HG02981 (cell line): ENCODE results near the gene L1TD1.
"Not testable (repeated sequence)": the region's sequence is repeated elsewhere in the genome, so short reads cannot be mapped to it uniquely, and the experiment has no call there.

Experiments used
- ATAC-seq: cut with Tn5 transposase; IDR thresholded peaks from one replicate; pipeline ENCODE4 v1.9.1; 2021; ENCODE audit warnings: mild to moderate bottlenecking, moderate library complexity; ENCODE audit not compliant: unreplicated experiment

The L1TD1 gene

GRCh38 chr1:62194651-62195544 is at the start of gene L1TD1:
L1TD1 (plus strand) TSS chr1:62194849; CDS start chr1:62206629, 11,780 bp downstream.
- ATAC-seq: no peak

- ATAC-seq: peak; percentile 86
These were observed 34.7 kb upstream of the L1TD1 start for GRCh38 chr1:62159940-62160348.

DNA sequence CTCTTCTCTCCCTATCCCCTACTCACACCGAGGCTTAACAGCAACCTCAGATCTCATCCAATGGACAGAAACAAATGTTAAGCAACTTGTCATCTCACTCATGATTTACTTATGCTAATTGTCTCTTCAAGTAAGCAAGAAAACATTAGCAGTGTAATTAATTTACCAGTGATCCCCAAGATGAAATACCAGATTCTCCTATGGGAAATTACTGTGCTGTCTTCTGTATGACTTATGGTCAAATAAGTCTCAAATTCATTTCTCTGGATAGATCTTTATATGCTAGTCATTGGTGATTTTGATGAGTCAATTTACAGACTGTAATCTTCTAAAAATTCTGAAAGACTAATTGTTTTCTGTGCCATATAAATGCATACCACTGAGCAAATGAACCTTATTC is 32.9 kb upstream of the L1TD1 start:
- no peak for ATAC-seq

DNA sequence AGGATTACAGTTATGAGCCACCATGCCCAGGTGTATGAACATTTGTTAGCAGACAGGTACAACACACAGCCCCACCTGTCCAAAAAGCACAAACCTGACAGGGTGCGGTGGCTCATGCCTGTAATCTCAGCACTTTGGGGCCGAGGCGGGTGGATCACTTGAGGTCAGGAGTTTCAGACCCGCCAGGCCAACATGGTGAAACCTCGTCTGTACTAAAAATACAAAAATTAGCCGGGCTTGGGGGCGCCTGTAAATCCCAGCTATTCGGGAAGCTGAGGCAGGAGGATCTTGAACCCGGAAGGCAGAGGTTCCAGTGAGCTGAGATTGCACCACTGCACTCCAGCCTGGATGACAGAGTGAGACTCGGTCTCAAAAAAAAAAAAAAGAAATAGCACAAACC is 24.3 kb upstream of the L1TD1 start:
- not testable (repeated sequence) for ATAC-seq

DNA sequence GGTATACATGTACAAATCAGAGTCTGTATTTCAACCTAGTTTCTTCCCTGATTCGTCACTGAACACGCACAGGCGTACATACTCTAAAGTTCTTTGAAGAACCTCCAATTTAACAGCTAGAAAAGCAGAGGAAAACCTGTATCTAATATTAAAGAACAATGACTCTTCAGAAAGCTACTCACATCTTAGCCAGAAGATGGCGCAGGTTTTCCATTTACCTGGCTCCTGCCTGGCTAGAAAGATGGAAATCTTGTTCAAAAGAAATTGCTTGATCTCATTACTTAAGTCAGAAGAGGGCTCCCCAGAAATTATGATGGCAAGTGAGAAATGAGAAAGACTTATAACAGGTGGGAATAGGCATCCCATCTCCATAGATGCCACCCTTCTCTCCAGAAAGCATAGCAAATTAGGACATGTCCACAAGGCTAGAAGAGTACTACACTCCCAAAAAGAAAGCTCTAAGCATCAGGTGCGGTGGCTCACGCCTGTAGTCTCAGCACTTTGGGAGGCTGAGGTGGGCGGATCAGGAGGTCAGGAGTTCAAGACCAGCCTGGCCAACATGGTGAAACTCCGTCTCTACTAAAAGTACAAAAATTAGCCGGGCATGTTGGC is 19.0 kb upstream of the L1TD1 start:
- no peak for ATAC-seq

- ATAC-seq: no peak
These were observed 17.9 kb upstream of the L1TD1 start for GRCh38 chr1:62176597-62177312.

GRCh38 chr1:62177621-62178020 is 17.0 kb upstream of the L1TD1 start:
- ATAC-seq: no peak

- ATAC-seq: no peak
These were observed 16.3 kb upstream of the L1TD1 start for GRCh38 chr1:62178372-62178771.

DNA sequence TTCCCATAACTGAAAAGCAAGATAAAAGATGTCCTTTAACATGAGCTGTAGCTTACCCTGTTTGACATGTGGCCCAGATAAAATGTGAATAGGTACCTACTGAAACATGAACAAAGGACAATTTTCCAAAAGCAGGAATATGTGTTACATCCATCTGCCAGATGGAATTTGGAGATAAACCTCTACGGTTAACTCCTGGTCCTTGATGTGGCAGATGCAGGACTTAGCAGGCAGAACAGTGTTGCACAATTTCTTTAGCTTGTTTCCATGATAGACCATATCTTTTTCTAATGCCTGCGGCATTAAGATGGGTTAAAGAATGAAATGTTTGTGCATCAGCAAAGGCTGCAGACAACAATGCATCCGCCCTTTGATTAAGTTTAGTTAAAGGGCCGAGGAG is 14.6 kb upstream of the L1TD1 start:
- not testable (repeated sequence) for ATAC-seq

DNA sequence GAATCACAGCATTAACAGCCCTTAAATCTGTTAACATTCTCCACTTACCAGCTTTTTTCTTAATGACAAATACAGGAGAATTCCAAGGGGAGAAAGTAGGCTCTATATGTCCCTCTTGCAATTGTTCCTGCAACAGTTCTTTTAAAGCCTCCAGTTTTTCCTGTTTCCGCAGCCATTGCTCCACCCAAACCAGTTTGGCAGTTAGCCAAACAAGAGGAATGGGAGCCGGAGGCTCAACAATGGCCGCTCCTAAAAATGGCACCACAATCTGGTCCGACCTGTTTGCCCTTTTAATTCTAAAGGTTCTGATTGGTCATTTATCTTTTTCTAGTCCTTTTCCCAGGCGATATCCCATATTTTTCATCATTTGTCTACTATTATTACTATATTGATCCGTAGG is 14.0 kb upstream of the L1TD1 start:
- ATAC-seq: no peak

DNA sequence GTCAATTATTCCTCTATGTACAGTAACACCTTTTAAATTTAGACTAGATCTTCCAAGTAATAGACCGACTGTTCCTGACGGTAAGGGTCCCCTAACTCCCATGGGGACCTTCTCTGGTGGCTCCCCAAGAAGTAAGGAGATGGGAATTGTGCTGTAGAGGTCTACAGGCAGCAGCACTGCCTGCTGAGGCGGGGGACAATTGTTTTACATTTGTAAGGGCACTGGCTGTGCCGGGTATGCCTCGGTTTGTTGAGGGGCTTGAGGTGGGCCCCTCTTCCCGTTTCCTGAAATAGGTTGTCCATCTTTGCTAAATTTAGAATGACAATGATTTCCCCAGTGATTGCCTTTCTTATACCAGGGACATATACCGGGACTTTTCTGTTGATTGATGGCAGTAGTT is 13.1 kb upstream of the L1TD1 start:
- ATAC-seq: no peak

- not testable (repeated sequence) for ATAC-seq
These were observed 12.5 kb upstream of the L1TD1 start for GRCh38 chr1:62182157-62182556.

DNA sequence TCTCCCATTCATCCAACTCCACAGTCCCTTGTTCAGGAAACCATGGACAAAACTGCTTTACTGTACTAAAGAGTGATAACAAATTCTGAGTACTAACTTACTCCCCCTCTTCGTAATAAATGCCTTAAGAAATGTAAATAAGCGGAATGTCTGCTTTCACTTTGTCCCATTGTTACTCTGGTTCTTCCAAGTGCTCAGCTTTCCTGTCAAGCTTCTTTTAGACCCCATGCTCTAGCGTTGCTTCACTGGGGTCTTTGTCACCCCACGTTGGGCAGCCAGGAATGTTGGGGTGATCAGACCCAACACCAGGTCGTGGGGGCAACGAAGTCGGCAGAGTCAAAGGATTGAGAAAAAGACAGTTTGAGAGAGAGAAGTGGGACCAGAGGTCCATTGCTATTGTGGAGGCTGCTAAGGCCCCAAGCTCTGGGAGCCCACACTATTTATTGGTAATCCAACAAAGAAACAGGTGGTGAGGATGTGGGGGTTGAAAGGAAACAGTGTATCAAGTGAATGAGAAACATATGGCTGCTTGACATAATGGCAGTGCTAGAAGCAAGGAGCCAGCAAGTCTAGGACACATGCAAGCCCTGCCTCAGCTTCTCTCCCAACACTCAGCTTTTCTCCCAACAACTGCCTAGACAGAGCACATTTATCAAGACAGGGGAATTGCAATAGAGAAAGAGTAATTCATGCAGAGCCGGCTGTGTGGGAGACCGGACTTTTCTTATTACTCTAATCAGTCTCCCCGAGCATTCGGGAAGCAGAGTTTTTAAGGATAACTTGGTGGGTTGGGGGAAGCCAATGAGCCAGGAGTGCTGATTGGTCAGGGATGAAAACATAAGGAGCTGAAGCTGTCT is 11.3 kb upstream of the L1TD1 start:
- ATAC-seq: not testable (repeated sequence)

DNA sequence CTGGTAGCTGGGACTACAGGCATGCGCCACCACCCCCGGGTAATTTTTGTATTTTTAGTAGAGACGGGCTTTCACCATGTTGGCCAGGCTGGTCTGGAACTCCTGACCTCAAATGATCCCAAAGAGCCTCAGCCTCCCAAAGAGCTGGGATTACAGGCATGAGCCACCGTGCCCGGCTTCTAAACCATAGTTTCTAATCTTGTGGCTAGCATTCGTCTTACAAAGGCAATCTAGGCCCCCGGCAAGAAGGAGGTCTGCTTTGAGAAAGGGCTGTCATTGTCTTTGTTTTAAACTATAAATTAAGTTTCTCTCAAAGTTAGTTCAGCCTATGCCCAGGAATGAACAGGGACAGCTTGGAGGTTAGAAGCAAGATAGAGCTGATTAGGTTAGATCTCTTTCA is 10.3 kb upstream of the L1TD1 start:
- no peak for ATAC-seq

GRCh38 chr1:62185233-62185632 is 9.4 kb upstream of the L1TD1 start:
- ATAC-seq: not testable (repeated sequence)

GRCh38 chr1:62185677-62186076 is 9.0 kb upstream of the L1TD1 start:
- ATAC-seq: no peak

DNA sequence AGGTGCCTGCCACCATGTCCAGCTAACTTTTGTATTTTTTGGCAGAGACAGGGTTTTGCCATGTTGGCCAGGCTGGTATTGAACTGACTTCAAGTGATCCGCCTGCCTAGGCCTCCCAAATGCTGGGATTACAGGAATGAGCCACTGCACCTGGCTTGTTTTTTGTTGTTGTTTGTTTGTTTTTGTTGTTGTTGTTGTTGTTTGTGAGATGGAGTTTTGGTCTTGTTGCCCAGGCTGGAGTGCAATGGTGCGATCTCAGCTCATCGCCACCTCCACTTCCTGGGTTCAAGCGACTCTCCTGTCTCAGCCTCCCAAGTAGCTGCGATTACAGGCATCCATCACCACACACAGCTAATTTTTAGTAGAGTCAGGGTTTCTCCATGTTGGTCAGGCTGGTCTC is 7.1 kb upstream of the L1TD1 start:
- ATAC-seq: no peak

DNA sequence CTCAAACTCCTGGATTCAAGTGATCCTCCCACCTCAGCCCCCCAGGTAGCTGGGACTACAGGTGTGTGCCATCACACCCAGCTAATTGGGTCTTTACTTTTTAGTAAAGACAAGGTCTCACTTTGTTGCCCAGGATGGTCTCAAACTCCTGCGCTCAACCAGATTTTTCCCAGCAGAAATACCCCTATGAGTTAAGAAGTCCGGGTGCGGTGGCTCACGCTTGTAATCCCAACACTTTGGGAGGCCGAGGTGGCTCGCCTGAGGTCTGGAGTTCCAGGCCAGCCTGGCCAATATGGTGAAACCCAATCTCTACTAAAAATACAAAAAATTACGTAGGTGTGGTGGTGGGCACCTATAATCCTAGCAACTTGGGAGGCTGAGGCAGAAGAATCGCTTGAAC is 6.5 kb upstream of the L1TD1 start:
- ATAC-seq: no peak

DNA sequence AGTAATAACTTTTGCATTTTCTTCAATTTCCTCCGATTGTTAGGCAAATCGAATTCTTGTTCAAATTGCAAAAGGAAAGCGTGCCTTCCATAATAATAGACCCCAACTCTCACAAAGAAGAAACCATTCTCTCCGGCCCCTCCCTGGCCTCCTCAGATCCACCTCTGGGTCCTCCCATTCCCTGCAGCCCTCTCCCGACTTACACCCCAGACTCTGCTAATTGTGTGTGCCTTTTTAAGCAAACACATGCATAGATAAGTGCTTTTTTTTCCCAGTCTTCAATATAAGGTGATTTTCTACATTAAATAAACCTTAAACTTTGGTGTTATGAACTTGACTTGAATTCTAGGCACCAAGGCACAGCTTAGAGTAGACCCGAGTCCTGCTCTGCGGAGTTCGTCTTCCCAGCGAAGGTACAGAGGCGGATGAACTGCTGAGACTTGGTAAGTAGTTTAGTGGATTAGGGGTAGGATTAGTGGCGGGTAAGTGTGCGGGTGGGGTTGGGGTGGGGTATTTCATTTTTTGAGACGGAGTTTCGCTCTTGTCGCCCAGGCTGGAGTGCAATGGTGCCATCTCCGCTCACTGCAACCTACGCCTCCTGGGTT is 1.5 kb downstream of the L1TD1 start:
- no peak for ATAC-seq

GRCh38 chr1:62198069-62198780 is 3.6 kb downstream of the L1TD1 start:
- ATAC-seq: no peak
